ENCODE results near the gene LRRC1.
A peak's percentile ranks its signal among the peaks of the same experiment; 100 is the strongest.

Gene LRRC1

DNA sequence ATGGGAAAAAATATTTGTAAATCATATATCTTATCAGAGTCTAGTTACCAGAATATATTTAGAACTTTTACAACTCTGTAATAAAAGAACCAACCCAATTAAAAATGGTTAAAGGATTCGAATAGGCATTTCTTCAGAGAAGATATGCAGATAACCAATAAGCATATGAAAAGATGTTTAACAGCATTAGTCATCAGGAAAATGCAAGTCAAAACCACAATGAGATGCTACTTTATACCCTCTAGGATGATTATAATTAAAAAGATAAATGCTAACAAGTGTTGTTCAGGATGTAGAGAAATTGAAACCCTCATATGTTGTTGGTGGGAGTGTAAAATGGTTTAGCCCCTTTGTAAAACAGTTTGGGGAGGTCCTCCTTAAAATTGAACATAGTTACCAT lies 94.1 kb downstream of the LRRC1 start:
- DNase-seq (ENCODE audit: low read depth in 2 of 2), result no peak

GRCh38 chr6:53889365-53889764 lies 94.6 kb downstream of the LRRC1 start:
- no peak for DNase-seq (ENCODE audit: low read depth in 2 of 2)

DNA sequence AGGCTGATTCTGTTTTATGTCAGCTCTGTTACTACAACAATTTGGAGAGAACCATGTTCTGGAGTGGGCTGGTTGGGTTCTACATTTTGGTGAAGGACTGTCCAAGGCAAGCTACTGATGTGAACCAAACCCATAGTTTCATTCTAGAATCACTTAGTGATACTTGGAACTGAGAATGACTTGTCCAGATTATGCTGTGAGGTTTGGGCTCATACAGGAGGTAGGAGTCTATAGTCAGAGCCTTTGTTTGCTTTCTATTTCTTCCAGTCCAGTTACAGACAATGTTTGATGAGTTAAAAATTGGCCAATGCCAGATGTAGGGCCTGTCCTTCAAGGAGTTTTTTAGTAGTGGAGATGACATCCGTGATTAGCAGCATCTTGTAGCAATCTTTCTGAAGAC lies 97.9 kb downstream of the LRRC1 start:
- no peak for DNase-seq (ENCODE audit: low read depth in 2 of 2)

DNA sequence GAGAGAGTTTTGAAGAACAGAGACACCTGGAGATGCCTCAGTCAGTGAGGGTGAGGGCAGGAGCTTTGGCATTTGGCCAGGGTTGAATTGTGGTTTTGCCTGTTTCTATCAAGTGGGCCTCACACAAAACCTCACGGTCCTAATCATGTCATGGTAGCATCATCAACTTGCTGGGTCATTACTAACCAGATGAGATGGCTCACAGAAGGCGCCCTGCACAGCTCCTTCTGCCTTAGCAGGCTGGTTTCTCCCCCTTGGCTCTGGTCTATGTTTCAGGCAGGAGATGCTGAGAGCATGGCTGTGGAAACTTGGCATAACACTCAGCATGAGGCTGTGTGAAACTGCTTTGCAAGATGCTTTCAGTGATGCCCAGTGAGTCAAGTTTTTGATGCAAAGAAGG lies 99.3 kb downstream of the LRRC1 start:
- DNase-seq (ENCODE audit: low read depth in 2 of 2), result peak; percentile 28 to 56

- DNase-seq (ENCODE audit: low read depth in 2 of 2), result no peak
Measured at GRCh38 chr6:53896196-53896595, 101.4 kb downstream of the LRRC1 start.

GRCh38 chr6:53898026-53898795 lies 103.4 kb downstream of the LRRC1 start:
- DNase-seq (ENCODE audit: low read depth in 2 of 2), result no peak

GRCh38 chr6:53899512-53899911 lies 104.7 kb downstream of the LRRC1 start:
- DNase-seq (ENCODE audit: low read depth in 2 of 2), result no peak

- no peak for DNase-seq (ENCODE audit: low read depth in 2 of 2)
Measured at GRCh38 chr6:53903357-53903756, 108.6 kb downstream of the LRRC1 start.

GRCh38 chr6:53906103-53906502 lies 111.3 kb downstream of the LRRC1 start:
- no peak for DNase-seq (ENCODE audit: low read depth in 2 of 2)

GRCh38 chr6:53906842-53907241 lies 112.0 kb downstream of the LRRC1 start:
- no peak for DNase-seq (ENCODE audit: low read depth in 2 of 2)

DNA sequence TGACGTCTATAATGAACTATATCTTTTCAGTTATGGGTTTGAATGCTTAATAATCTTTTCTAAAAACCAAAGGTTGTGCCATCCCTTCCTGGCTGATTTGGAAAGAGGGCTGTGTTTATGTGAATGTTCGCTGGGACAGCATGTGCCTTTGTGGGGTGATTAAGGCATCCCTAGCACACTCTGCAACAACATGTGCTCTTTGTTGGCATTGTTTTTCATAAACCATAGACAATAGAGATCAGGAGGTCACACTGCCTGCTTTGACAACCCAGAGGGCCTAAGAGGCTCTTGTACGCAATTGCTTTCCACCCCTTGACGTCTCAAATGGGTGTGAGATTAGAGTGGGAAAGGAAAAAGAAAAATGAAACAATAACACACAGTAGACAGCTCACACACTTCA lies 116.0 kb downstream of the LRRC1 start:
- no peak for DNase-seq (ENCODE audit: low read depth in 2 of 2)

DNA sequence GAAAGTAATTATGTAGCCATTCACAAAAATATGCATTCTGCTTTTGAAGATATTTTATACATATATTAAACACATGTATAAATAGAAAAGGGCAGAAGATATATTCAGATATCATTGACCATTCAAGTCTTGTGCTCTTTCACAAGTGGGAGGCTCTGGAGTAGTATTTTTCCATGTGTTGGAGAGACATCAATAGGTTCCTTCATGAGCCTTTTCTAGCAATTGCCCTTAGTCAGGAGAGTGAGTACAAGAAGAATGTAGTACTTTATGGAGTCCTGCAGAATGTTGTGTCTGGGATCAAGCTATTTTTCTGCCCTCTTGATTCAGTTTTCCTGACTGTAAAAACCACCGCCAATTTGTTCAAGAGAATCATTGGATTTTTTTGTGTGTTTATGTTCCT lies 117.9 kb downstream of the LRRC1 start:
- no peak for DNase-seq (ENCODE audit: low read depth in 2 of 2)

GRCh38 chr6:53913286-53913685 lies 118.5 kb downstream of the LRRC1 start:
- no peak for DNase-seq (ENCODE audit: low read depth in 2 of 2)

GRCh38 chr6:53915026-53915691 lies 120.4 kb downstream of the LRRC1 start:
- DNase-seq (ENCODE audit: low read depth in 2 of 2), result no peak

DNA sequence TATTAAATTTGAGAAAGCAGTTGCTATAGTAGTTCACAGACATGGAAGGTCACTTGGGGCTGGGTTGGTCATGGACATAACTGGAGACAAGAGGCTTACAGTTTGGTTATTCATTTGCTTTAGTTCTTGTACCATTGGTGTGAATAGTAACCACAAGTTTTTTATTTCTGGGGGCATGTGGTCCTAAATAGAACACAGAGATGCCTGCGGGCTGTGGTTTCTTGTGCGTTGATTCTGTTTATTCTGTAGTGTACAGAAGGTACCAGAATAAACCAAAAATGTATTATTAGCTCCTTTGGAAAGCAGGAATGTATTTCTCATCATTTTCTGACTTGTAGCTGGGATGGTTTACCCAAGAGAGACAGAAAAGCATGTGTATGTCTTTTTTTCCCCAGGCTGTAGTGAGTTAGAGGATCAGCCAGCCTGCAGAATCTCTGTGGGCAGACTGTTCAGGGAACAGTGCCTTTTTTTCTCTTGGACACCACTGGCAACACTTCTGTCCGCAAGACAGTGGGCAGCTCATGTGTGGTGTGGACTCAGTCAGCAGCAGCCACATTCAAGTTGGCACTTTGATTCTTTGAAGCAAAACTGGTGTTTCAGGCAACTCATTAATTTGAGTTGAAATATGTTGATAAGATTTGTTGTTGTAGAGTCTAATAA lies 122.1 kb downstream of the LRRC1 start:
- DNase-seq (ENCODE audit: low read depth in 2 of 2), result no peak

DNA sequence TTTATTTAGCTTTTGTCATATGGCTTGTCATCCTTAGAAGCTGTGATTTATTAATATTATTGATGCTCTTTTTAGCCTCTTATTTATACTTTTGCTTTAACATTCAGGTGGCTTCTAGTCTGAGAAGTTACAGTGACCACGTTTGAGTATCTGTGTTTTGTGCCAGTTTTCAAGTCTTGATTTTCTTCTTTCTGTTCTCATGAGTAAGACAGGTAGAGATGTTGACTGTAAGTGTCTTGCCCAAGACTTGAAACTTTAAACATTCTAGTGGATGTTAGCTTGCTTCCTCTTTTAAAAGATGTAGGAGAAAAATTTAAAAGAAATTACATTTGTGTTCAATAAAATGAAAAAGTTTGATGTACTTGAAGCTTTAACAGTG lies 122.6 kb downstream of the LRRC1 start:
- DNase-seq (ENCODE audit: low read depth in 2 of 2), result no peak

DNA sequence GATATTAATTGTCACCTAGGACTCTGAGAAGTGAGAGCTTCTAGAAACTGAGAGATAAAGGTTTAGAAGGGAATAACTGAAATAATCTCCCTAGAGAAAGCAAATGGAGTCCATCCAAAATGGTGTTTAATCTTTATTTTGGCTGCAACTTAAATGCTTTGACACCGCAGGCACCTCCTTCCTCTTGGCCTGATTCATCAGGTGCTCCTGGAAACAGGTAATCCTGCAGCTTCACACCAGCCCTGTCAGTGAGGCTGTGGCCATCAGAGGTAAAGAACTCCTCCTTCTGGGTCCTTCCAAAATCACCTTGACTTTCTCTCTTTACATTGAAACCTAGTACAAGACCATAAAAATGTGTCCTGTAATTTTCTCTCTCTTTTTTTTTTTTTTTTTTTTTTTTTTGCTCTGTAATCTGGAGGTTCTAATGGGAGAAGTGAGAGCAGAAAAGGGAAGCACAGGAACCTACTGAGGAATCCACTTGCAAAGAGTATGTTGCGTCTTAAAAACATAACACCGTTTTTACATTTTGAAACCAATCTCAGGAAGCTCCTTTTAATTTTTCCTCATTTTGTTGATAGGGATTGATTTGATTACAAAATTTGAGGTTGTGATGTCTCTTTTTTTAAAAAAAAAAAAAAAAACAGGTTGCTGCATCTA lies 124.2 kb downstream of the LRRC1 start:
- no peak for DNase-seq (ENCODE audit: low read depth in 2 of 2)

DNA sequence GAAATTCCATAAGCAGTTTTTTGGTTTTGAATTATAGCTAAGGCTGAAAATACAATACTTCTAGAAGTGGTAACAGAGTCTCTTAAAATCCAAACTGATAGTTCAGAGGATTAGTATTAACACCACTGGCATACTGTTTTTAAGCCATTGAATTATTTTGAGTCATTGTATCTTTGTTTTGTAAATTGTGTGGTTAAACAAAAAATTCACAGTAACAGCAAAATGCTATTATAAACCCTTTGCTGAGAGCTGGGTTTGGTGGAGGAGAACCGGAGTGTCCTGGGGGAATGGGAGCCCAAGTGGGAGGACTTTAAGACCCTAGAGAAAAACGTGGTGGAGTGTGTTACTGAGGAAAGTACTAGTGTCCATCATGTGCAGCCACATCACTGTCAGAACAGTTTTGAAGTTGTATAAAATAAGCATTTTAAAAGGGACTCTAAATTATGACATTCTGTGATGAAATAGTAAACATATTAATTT lies 125.1 kb downstream of the LRRC1 start:
- no peak for DNase-seq (ENCODE audit: low read depth in 2 of 2)

GRCh38 chr6:53920881-53921280 lies 126.1 kb downstream of the LRRC1 start:
- DNase-seq (ENCODE audit: low read depth in 2 of 2), result no peak

- no peak for DNase-seq (ENCODE audit: low read depth in 2 of 2)
Measured at GRCh38 chr6:53921639-53922038, 126.8 kb downstream of the LRRC1 start.

DNA sequence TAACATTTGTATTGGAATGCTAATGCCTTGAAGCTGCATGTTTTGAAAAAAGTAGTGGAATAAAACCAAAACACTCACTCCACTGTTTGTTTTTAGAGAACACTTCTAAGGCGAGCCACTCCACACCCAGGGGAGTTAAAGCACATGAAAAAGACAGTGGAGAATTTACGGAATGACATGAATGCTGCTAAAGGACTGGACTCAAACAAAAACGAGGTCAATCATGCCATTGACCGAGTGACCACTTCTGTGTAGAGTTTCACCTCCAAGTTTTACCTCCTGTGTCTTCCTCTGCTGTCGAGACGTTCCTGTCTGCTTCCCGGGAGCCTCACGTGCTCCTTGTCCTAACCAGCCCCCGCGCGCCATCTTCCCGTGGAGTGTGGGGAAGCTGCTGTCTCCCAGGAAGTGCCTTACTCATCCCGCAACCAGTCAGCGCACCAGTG lies 127.8 kb downstream of the LRRC1 start:
- DNase-seq (ENCODE audit: low read depth in 2 of 2), result no peak

DNA sequence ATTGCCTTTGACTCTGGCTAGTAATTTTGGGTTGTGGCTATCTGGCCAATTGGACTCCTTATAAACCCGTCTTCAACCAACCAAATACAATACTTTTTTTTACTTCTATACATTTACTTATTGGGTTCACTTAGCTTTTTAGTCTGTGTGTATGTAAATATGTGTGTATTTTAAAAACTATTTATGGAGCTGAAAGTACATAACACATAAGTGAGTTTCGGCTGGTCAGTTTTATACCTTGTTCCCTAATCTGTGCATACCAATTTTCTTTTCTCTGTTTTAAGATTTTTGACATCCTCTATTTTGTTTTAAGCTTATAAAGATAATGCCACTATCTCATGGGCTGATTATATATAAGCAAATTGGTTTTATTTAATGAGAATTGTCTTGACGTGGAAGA lies 129.5 kb downstream of the LRRC1 start:
- DNase-seq (ENCODE audit: low read depth in 2 of 2), result no peak

Measured in stimulated activated CD4-positive, alpha-beta T cell treated with anti-CD3 and anti-CD28 coated beads, Interleukin-4, amount 100 ng/mL, for 48 hours (primary cell).